Liver (tissue), 9 donors: ENCODE results near the gene FADS1. TPM values are rescaled to one million over a fixed set of nuclear protein-coding genes. Genes with fewer than 3 reads are reported as not detected.

Experiments used
- DNase-seq: peaks from one replicate; pipeline ENCODE4 v3.0.0-alpha.2; 2017; ENCODE audit warnings: low spot score
- H3K27ac ChIP-seq, 2 donors: one replicate each; pipeline ENCODE4 v1.7.0; 2013; ENCODE audit warnings: inconsistent platforms in 2 of 2, low read length in 2 of 2, control low read depth in 1 of 2, low read depth in 1 of 2, mild to moderate bottlenecking in 1 of 2
- H3K27me3 ChIP-seq, 4 donors: one replicate each; pipeline versions ENCODE4 v1.6.1 to v1.7.0; 2013; ENCODE audit warnings: low read length in 3 of 4, inconsistent platforms in 1 of 4, mild to moderate bottlenecking in 1 of 4, moderate library complexity in 1 of 4; ENCODE audit not compliant: control insufficient read depth in 4 of 4, insufficient read depth in 4 of 4
- H3K36me3 ChIP-seq, 4 donors: one replicate each; pipeline versions ENCODE4 v1.6.1 to v1.7.0; 2013; ENCODE audit warnings: low read length in 3 of 4, mild to moderate bottlenecking in 3 of 4, low read depth in 1 of 4, moderate library complexity in 1 of 4; ENCODE audit not compliant: control insufficient read depth in 4 of 4, insufficient read depth in 3 of 4
- H3K4me1 ChIP-seq, 4 donors: one replicate each; pipeline versions ENCODE4 v1.6.1 to v1.7.0; 2013; ENCODE audit warnings: low read length in 3 of 4, mild to moderate bottlenecking in 3 of 4, moderate library complexity in 1 of 4; ENCODE audit not compliant: control insufficient read depth in 4 of 4, insufficient read depth in 4 of 4
- H3K4me3 ChIP-seq, 3 donors: one replicate each; pipeline versions ENCODE4 v1.6.1 to v1.7.0; 2013; ENCODE audit warnings: low read length in 3 of 3, control low read depth in 1 of 3, low read depth in 1 of 3, mild to moderate bottlenecking in 1 of 3
- H3K9ac ChIP-seq, 2 donors: one replicate each; pipeline ENCODE4 v1.7.0; 2013; ENCODE audit warnings: low read length in 2 of 2, mild to moderate bottlenecking in 2 of 2, moderate library complexity in 2 of 2, control low read depth in 1 of 2, low read depth in 1 of 2
- H3K9me3 ChIP-seq, 4 donors: one replicate each; pipeline versions ENCODE4 v1.6.1 to v1.7.0; 2013; ENCODE audit warnings: low read length in 3 of 4; ENCODE audit not compliant: control insufficient read depth in 4 of 4
- ATF3 ChIP-seq: IDR thresholded peaks from 2 replicates; pipeline ENCODE4 v1.6.1; 2016; ENCODE audit warnings: antibody characterized with exemption
- CTCF ChIP-seq: fragments of 150-350 bp; IDR thresholded peaks from 2 replicates; pipeline ENCODE4 v1.5.1; 2017; ENCODE audit warnings: improper control_type of control experiment, low read depth, low read length; ENCODE audit not compliant: missing input control
- EGR1 ChIP-seq, 2 donors: IDR thresholded peaks; 2 replicates each; pipeline ENCODE4 v1.6.1; 2016 to 2018; ENCODE audit warnings: antibody characterized with exemption in 2 of 2, low read depth in 2 of 2
- GABPA ChIP-seq, 2 donors: IDR thresholded peaks in 1 of 2; conservative IDR thresholded peaks in 1 of 2; 2 replicates each; pipeline ENCODE4 v1.6.1; 2016; ENCODE audit warnings: antibody characterized with exemption in 2 of 2, mild to moderate bottlenecking in 1 of 2, moderate library complexity in 1 of 2
- HNF4A ChIP-seq, 2 donors: conservative IDR thresholded peaks; 2 replicates each; pipeline ENCODE4 v1.6.1; 2016; ENCODE audit warnings: antibody characterized with exemption in 2 of 2, mild to moderate bottlenecking in 2 of 2
- HNF4G ChIP-seq: IDR thresholded peaks from 2 replicates; pipeline ENCODE4 v1.6.1; 2016; ENCODE audit warnings: antibody characterized with exemption
- JUND ChIP-seq, 2 donors: IDR thresholded peaks; 2 replicates each; pipeline ENCODE4 v1.6.1; 2016; ENCODE audit warnings: antibody characterized with exemption in 2 of 2
- MAX ChIP-seq: IDR thresholded peaks from 2 replicates; pipeline ENCODE4 v1.6.1; 2016; ENCODE audit warnings: antibody characterized with exemption
- NR2F2 ChIP-seq: IDR thresholded peaks from 2 replicates; pipeline ENCODE4 v1.6.1; 2016; ENCODE audit warnings: antibody characterized with exemption
- RAD21 ChIP-seq, 2 donors: IDR thresholded peaks; 2 replicates each; pipeline ENCODE4 v1.6.1; 2016; ENCODE audit warnings: antibody characterized with exemption in 2 of 2, mild to moderate bottlenecking in 2 of 2
- REST ChIP-seq: IDR thresholded peaks from 2 replicates; pipeline ENCODE4 v1.6.1; 2016; ENCODE audit warnings: antibody characterized with exemption, mild to moderate bottlenecking
- RXRA ChIP-seq, 2 donors: IDR thresholded peaks; 2 replicates each; pipeline ENCODE4 v1.6.1; 2017 to 2018; ENCODE audit warnings: antibody characterized with exemption in 2 of 2, mild to moderate bottlenecking in 1 of 2
- SP1 ChIP-seq: IDR thresholded peaks from 2 replicates; pipeline ENCODE4 v1.6.1; 2018; ENCODE audit warnings: antibody characterized with exemption, mild to moderate bottlenecking
- TAF1 ChIP-seq: conservative IDR thresholded peaks from 2 replicates; pipeline ENCODE4 v1.6.1; 2016; ENCODE audit warnings: antibody characterized with exemption, mild to moderate bottlenecking
- YY1 ChIP-seq: IDR thresholded peaks from 2 replicates; pipeline ENCODE4 v1.6.1; 2016; ENCODE audit warnings: antibody characterized with exemption, mild to moderate bottlenecking
- ZBTB33 ChIP-seq: IDR thresholded peaks from 2 replicates; pipeline ENCODE4 v1.6.1; 2016; ENCODE audit warnings: antibody characterized with exemption
- WGBS: extraction: QIAGEN DNeasy Blood & Tissue Kit; methylation state at CpG from one replicate; pipeline ENCODE4 v1.1.7; 2013; 5-methylcytosine and 5-hydroxymethylcytosine counted together
- polyA plus RNA-seq, 2 donors: library from polyadenylated mRNA; stranded (reverse) in 1 of 2; unstranded in 1 of 2; fragments of 200-250 nt in 1 of 2; fragments of >200 nt in 1 of 2; fragmentation: Nextera tagmentation in 1 of 2; extraction: Ambion mirVana in 1 of 2; gene quantifications; one replicate each; pipeline versions ENCODE4 v1.2.1 to v1.2.3, GENCODE V29; 2013 to 2015
- total RNA-seq, 2 donors: library from RNA; depleted of rRNA; stranded (reverse); fragments of >200 nt; gene quantifications; one replicate each; pipeline ENCODE4 v1.2.3, GENCODE V29; 2014
- donor health status: healthy.
- donor health status: healthy.
- donor health status: healthy.
- donor health status: healthy.
- donor health status: healthy.

FADS1 gene
- total and polyA plus RNA-seq, 4 donors = 16.8 to 137 (median 58.7) TPM

GRCh38 chr11:61791737-61792309 is 25.0 kb downstream of the FADS1 start:
- TF ChIP-seq SP1 (no peak), ATF3 (no peak), HNF4A (conservative IDR thresholded peaks at IDR 0.05) (no peak), EGR1 (IDR thresholded peaks at IDR 0.05; ENCODE audit: low read depth in 2 of 2) (no peak), NR2F2 (no peak)
- H3K36me3 ChIP-seq = peaks cover 10 to 33% (median 20%) of the 10 kb centered on the region in 4 donors
- H3K9me3 ChIP-seq = no peaks in the 10 kb centered on the region
- peak; percentile 65 for DNase-seq
- H3K9ac ChIP-seq = peak overlapping the region; percentile 96 to 99
- no peaks in the 10 kb centered on the region for H3K27me3 ChIP-seq
- WGBS = 4% methylated on average over 14 of the region's 14 CpGs
- H3K4me1 ChIP-seq = peaks cover 0 to 16% (median 15%) of the 10 kb centered on the region in 4 donors
- H3K27ac ChIP-seq = peak overlapping the region; percentile 93 to 98
- H3K4me3 ChIP-seq = peak overlapping the region; percentile 71 to 98 (median 91)

- H3K36me3 ChIP-seq = peaks cover 15 to 69% (median 32%) of the 10 kb centered on the region in 4 donors
- TF ChIP-seq CTCF (peak; percentile 24), TAF1 (no peak), RAD21 (IDR thresholded peaks at IDR 0.05) (peak; percentile 50 to 72)
- 64% methylated on average over 9 of the region's 9 CpGs for WGBS
- no peak for DNase-seq
- no peak overlapping the region for H3K9ac ChIP-seq
- no peak overlapping the region for H3K27ac ChIP-seq
- H3K27me3 ChIP-seq = no peaks in the 10 kb centered on the region
- H3K4me3 ChIP-seq = no peak overlapping the region
- no peaks in the 10 kb centered on the region for H3K9me3 ChIP-seq
- peaks cover 0 to 8% (median 7%) of the 10 kb centered on the region in 4 donors for H3K4me1 ChIP-seq
Measured at GRCh38 chr11:61787928-61788491, 28.8 kb downstream of the FADS1 start.

- no peak for DNase-seq
- 94% methylated on average over 11 of the region's 11 CpGs for WGBS
- Histone ChIP-seq H3K4me1 (no peaks in the 10 kb centered on the region), H3K27me3 (no peaks in the 10 kb centered on the region), H3K9me3 (no peaks in the 10 kb centered on the region), H3K4me3 (no peak overlapping the region), H3K9ac (no peak overlapping the region), H3K36me3 (peaks cover 15 to 85% (median 33%) of the 10 kb centered on the region in 4 donors), H3K27ac (no peak overlapping the region)
- TF ChIP-seq TAF1 (no peak), JUND (IDR thresholded peaks at IDR 0.05) (no peak), ZBTB33 (no peak), RXRA (IDR thresholded peaks at IDR 0.05) (no peak), SP1 (no peak), NR2F2 (no peak), CTCF (no peak), GABPA (IDR thresholded peaks at IDR 0.05 in 1 of 2, conservative IDR thresholded peaks at IDR 0.05 in 1 of 2) (no peak), REST (no peak), YY1 (no peak), HNF4A (conservative IDR thresholded peaks at IDR 0.05) (no peak), HNF4G (no peak), MAX (no peak)
Measured at GRCh38 chr11:61785837-61786402, 30.9 kb downstream of the FADS1 start.
